H9 (cell line): ENCODE results near the gene PKN1. TPM values are rescaled to one million over a fixed set of nuclear protein-coding genes. Genes with fewer than 3 reads are reported as not detected.

Experiments
- DNase-seq: peaks from one replicate; pipeline ENCODE4 v3.0.0-alpha.2; 2017
- H2AFZ ChIP-seq: one replicate; pipeline ENCODE4 v1.6.1; 2013; ENCODE audit warnings: mild to moderate bottlenecking, low read length, control low read depth, moderate library complexity
- H2AK5ac ChIP-seq: 2 replicates; pipeline ENCODE4 v1.6.1; 2013; ENCODE audit warnings: low read length, control low read depth, mixed read lengths; ENCODE audit not compliant: insufficient read length
- H2BK120ac ChIP-seq: one replicate; pipeline ENCODE4 v1.6.1; 2013; ENCODE audit warnings: low read depth, mild to moderate bottlenecking, low read length, control low read depth, inconsistent platforms; ENCODE audit not compliant: poor library complexity, severe bottlenecking
- H2BK12ac ChIP-seq: 2 replicates; pipeline ENCODE4 v1.6.1; 2013; ENCODE audit warnings: low read length, control low read depth, mixed read lengths, low read depth; ENCODE audit not compliant: insufficient read length
- H2BK15ac ChIP-seq: 2 replicates; pipeline ENCODE4 v1.6.1; 2013; ENCODE audit warnings: low read depth, low read length, control low read depth
- H2BK20ac ChIP-seq: one replicate; pipeline ENCODE4 v1.6.1; 2013; ENCODE audit warnings: low read depth, mild to moderate bottlenecking, low read length, control low read depth, inconsistent platforms; ENCODE audit not compliant: poor library complexity, severe bottlenecking
- H2BK5ac ChIP-seq: 2 replicates; pipeline ENCODE4 v1.6.1; 2013; ENCODE audit warnings: low read length, control low read depth, mixed read lengths; ENCODE audit not compliant: insufficient read length
- H3K14ac ChIP-seq: 2 replicates; pipeline ENCODE4 v1.6.1; 2013; ENCODE audit warnings: low read length, control low read depth; ENCODE audit not compliant: insufficient read depth
- H3K18ac ChIP-seq: 2 replicates; pipeline ENCODE4 v1.6.1; 2013; ENCODE audit warnings: low read depth, mild to moderate bottlenecking, mixed read lengths, low read length, control low read depth; ENCODE audit not compliant: insufficient read length
- H3K23ac ChIP-seq: 2 replicates; pipeline ENCODE4 v1.6.1; 2013; ENCODE audit warnings: low read length, control low read depth, mixed read lengths, low read depth; ENCODE audit not compliant: insufficient read length
- H3K23me2 ChIP-seq: 2 replicates; pipeline ENCODE4 v1.6.1; 2013; ENCODE audit warnings: low read depth, mild to moderate bottlenecking, mixed read lengths, low read length, control low read depth; ENCODE audit not compliant: insufficient read length, poor library complexity, severe bottlenecking
- H3K27ac ChIP-seq: 2 replicates; pipeline ENCODE4 v1.5.1; 2013; ENCODE audit warnings: low read length, control low read depth, mixed read lengths, low read depth; ENCODE audit not compliant: insufficient read length
- H3K27me3 ChIP-seq: 2 replicates; pipeline ENCODE4 v1.6.1; 2013; ENCODE audit warnings: low read length, control low read depth, inconsistent platforms; ENCODE audit not compliant: insufficient read depth
- H3K4ac ChIP-seq: 2 replicates; pipeline ENCODE4 v1.6.1; 2013; ENCODE audit warnings: low read depth, mild to moderate bottlenecking, control low read depth, inconsistent platforms, low read length, moderate library complexity
- H3K4me1 ChIP-seq: 2 replicates; pipeline ENCODE4 v1.6.1; 2013; ENCODE audit warnings: low read length, control low read depth, inconsistent platforms; ENCODE audit not compliant: insufficient read depth
- H3K4me2 ChIP-seq: 2 replicates; pipeline ENCODE4 v1.6.1; 2013; ENCODE audit warnings: low read length, control low read depth, mixed read lengths; ENCODE audit not compliant: insufficient read length, insufficient read depth
- H3K56ac ChIP-seq: 2 replicates; pipeline ENCODE4 v1.6.1; 2013; ENCODE audit warnings: low read depth, mild to moderate bottlenecking, mixed read lengths, low read length, control low read depth; ENCODE audit not compliant: insufficient read length
- H3K79me1 ChIP-seq: 2 replicates; pipeline ENCODE4 v1.6.1; 2013; ENCODE audit warnings: low read depth, mild to moderate bottlenecking, moderate library complexity, low read length, control low read depth, inconsistent platforms; ENCODE audit not compliant: insufficient read depth, poor library complexity, severe bottlenecking
- H3K79me2 ChIP-seq: 2 replicates; pipeline ENCODE4 v1.6.1; 2013; ENCODE audit warnings: low read length, control low read depth, inconsistent platforms; ENCODE audit not compliant: insufficient read depth
- H3K9ac ChIP-seq: 2 replicates; pipeline ENCODE4 v1.6.1; 2013; ENCODE audit warnings: low read length, control low read depth, mixed read lengths; ENCODE audit not compliant: insufficient read length; ENCODE audit errors: extremely low read depth
- H3K9me3 ChIP-seq: one replicate; pipeline ENCODE4 v1.6.1; 2013; ENCODE audit warnings: low read depth, low read length, inconsistent platforms; ENCODE audit not compliant: control insufficient read depth
- H3T11ph ChIP-seq: one replicate; pipeline ENCODE4 v1.6.1; 2013; ENCODE audit warnings: mild to moderate bottlenecking, low read length, control low read depth, inconsistent platforms
- H4K20me1 ChIP-seq: one replicate; pipeline ENCODE4 v1.6.1; 2013; ENCODE audit not compliant: control insufficient read depth, insufficient read length, insufficient read depth
- H4K5ac ChIP-seq: 2 replicates; pipeline ENCODE4 v1.6.1; 2013; ENCODE audit warnings: low read depth, mild to moderate bottlenecking, mixed read lengths, low read length, control low read depth; ENCODE audit not compliant: insufficient read length
- H4K8ac ChIP-seq: replicated peaks from 2 replicates; pipeline ENCODE4 v1.6.1; 2013; ENCODE audit warnings: low read length, control low read depth, mixed read lengths, low read depth; ENCODE audit not compliant: insufficient read length
- H4K91ac ChIP-seq: 2 replicates; pipeline ENCODE4 v1.6.1; 2013; ENCODE audit warnings: low read depth, mild to moderate bottlenecking, moderate library complexity, mixed read lengths, low read length, control low read depth; ENCODE audit not compliant: insufficient read length
- H3K27ac Mint-ChIP-seq, 3 experiments: 2 replicates in 2 of 3; 3 replicates in 1 of 3; pipeline ENCODE4 v1.8.0; 2020 to 2021; ENCODE audit warnings: mixed read lengths in 3 of 3, mild to moderate bottlenecking in 1 of 3, moderate library complexity in 1 of 3
- H3K27me3 Mint-ChIP-seq: 2 replicates; pipeline ENCODE4 v1.8.0; 2021; ENCODE audit warnings: low read depth, mild to moderate bottlenecking, moderate library complexity, mixed read lengths
- H3K36me3 Mint-ChIP-seq, 3 experiments: 2 replicates in 2 of 3; 3 replicates in 1 of 3; pipeline ENCODE4 v1.8.0; 2020 to 2021; ENCODE audit warnings: low read depth in 3 of 3, mixed read lengths in 3 of 3; ENCODE audit not compliant: insufficient read depth in 1 of 3
- H3K4me1 Mint-ChIP-seq, 2 experiments: 2 replicates each; pipeline ENCODE4 v1.8.0; 2020; ENCODE audit warnings: mixed read lengths in 2 of 2
- H3K4me3 Mint-ChIP-seq, 2 experiments: 2 replicates in 1 of 2; 3 replicates in 1 of 2; pipeline ENCODE4 v1.8.0; 2020 to 2021; ENCODE audit warnings: mild to moderate bottlenecking in 2 of 2, mixed read lengths in 2 of 2, moderate library complexity in 1 of 2
- H3K9me3 Mint-ChIP-seq, 2 experiments: 2 replicates in 1 of 2; 3 replicates in 1 of 2; pipeline ENCODE4 v1.8.0; 2020; ENCODE audit warnings: mild to moderate bottlenecking in 2 of 2, mixed read lengths in 2 of 2, moderate library complexity in 1 of 2
- CTCF ChIP-seq: fragments of 200-600 bp; sonication (generic); conservative IDR thresholded peaks from 3 replicates; pipeline ENCODE4 v1.8.0; 2021; ENCODE audit warnings: antibody characterized with exemption, mild to moderate bottlenecking
- WGBS: extraction: QIAGEN DNeasy Blood & Tissue Kit; methylation state at CpG from one replicate; pipeline ENCODE4 v1.1.7; 2013; ENCODE audit warnings: missing lambda C conversion rate, low lambda C conversion rate, mixed read lengths; ENCODE audit not compliant: insufficient read length; ENCODE audit errors: extremely low coverage; 5-methylcytosine and 5-hydroxymethylcytosine counted together
- total RNA-seq: library from RNA; stranded (reverse); gene quantifications from 2 replicates; pipeline ENCODE4 v1.2.1, GENCODE V29; 2021

The PKN1 gene
- total RNA-seq, 1 experiment from 2014 or later = 159 TPM

DNA sequence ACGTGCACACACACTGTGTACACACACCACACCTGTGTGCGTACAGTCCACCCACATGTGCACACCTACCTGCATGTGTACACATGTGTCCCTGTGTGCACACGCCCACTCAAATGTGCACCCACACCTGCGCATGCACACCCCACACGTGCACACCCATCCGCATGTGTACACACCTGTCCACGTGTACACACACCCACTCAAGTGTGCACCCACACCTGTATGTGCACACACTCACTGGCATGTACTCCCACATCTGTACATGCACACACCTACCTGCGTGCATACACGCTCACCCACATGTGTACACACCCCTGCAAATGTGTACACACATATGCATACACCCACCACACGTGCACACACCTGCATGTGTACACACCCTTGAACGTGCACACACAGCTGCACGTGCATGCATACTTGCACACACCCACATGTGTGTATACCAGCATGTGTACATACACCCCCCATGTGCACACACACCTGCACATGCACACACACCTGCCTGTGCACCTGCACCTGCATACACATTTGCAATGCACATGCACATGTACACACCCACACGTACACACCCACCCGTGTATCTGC lies 10.6 kb downstream of the PKN1 start:
- H3K9me3 ChIP-seq = no peaks in the 10 kb centered on the region
- H3K23me2 ChIP-seq = no peaks in the 10 kb centered on the region
- no peak for TF ChIP-seq CTCF
- H3K27ac Mint-ChIP-seq = no peak overlapping the region
- no peak overlapping the region for H4K8ac ChIP-seq
- H4K5ac ChIP-seq = no peak overlapping the region
- no peaks in the 10 kb centered on the region for H3K27me3 Mint-ChIP-seq
- H2BK120ac ChIP-seq = no peak overlapping the region
- H3K27ac ChIP-seq = no peak overlapping the region
- no peak overlapping the region for H3K4me3 Mint-ChIP-seq
- no peak overlapping the region for H3K23ac ChIP-seq
- no peak overlapping the region for H2BK15ac ChIP-seq
- H3K79me2 ChIP-seq = peaks cover 3% of the 10 kb centered on the region; the same call in 1 of the 2 replicates
- no CpG with 5 or more reads among the region's 14 CpGs for WGBS
- peaks cover 5 to 6% of the 10 kb centered on the region in 2 experiments for H3K4me1 Mint-ChIP-seq
- H2AK5ac ChIP-seq = no peak overlapping the region
- no peaks in the 10 kb centered on the region for H3K9me3 Mint-ChIP-seq
- H3K4me1 ChIP-seq = no peaks in the 10 kb centered on the region
- H2BK20ac ChIP-seq = no peak overlapping the region
- no peak overlapping the region for H2BK5ac ChIP-seq
- H3K9ac ChIP-seq = no peak overlapping the region
- H3K56ac ChIP-seq = no peak overlapping the region
- no peak overlapping the region for H4K91ac ChIP-seq
- H3K14ac ChIP-seq = no peak overlapping the region
- H3K79me1 ChIP-seq = no peaks in the 10 kb centered on the region
- peaks cover 45 to 61% (median 56%) of the 10 kb centered on the region in 3 experiments for H3K36me3 Mint-ChIP-seq
- no peaks in the 10 kb centered on the region for H3K27me3 ChIP-seq
- no peak overlapping the region for H3T11ph ChIP-seq
- no peak overlapping the region for H2AFZ ChIP-seq
- no peak overlapping the region for H3K18ac ChIP-seq
- H3K4me2 ChIP-seq = no peak overlapping the region
- H2BK12ac ChIP-seq = no peak overlapping the region
- no peak overlapping the region for H3K4ac ChIP-seq
- H4K20me1 ChIP-seq = peaks cover 3% of the 10 kb centered on the region
- no peak for DNase-seq
